Panc1 (cell line): ENCODE data around the gene CPNE4.

Experiments used
- CTCF ChIP-seq: fragments of 450-650 bp; IDR thresholded peaks from 2 replicates; pipeline ENCODE4 v1.5.1; 2017; ENCODE audit warnings: mild to moderate bottlenecking
- POLR2AphosphoS5 ChIP-seq: IDR thresholded peaks from 2 replicates; pipeline ENCODE4 v1.6.1; 2012; ENCODE audit warnings: mild to moderate bottlenecking, low read depth, low read length, moderate library complexity
- TCF7L2 ChIP-seq: IDR thresholded peaks from 2 replicates; pipeline ENCODE4 v1.6.1; 2011; ENCODE audit warnings: mild to moderate bottlenecking, low read depth, low read length, inconsistent platforms
- TF ChIP-seq, protein P1 (sequence below), 2 experiments: IDR thresholded peaks; 2 replicates each; pipeline ENCODE4 v1.6.1; 2011 to 2012; ENCODE audit warnings: low read depth in 2 of 2, control low read depth in 1 of 2, low read length in 1 of 2, mild to moderate bottlenecking in 1 of 2, moderate library complexity in 1 of 2; ENCODE audit not compliant: insufficient read depth in 1 of 2

DNA sequence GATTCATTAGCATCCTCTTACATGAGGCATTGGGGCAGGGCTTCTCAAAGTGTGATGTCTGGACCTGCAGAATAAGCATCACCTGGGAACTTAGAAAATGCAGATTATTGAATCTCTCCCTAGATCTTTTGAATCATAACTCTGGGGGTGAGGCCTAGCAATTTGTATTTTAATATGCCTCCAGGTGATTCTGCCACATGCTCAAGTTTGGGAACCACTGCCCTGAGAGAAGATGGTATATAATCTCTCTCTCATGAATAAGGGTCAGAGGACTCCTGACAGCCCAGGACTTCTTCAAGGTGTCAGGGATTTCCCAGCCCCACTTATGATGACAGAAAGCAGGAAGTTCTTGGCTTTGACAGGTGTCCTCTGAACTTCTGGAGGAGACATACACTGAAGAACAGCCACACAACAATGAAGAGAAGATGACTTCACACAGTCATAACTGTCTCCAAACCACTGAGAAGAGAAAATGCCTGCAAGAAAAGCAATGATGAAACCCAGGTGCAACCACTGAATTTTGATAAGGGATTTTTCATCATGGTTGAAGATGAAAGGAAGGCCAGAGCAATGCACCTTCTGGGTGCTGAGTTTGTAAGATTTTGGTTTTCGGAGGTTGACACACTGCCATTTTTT lies 320.1 kb downstream of the CPNE4 start:
- no peak for TF ChIP-seq CTCF
- TF ChIP-seq, protein P1, sequence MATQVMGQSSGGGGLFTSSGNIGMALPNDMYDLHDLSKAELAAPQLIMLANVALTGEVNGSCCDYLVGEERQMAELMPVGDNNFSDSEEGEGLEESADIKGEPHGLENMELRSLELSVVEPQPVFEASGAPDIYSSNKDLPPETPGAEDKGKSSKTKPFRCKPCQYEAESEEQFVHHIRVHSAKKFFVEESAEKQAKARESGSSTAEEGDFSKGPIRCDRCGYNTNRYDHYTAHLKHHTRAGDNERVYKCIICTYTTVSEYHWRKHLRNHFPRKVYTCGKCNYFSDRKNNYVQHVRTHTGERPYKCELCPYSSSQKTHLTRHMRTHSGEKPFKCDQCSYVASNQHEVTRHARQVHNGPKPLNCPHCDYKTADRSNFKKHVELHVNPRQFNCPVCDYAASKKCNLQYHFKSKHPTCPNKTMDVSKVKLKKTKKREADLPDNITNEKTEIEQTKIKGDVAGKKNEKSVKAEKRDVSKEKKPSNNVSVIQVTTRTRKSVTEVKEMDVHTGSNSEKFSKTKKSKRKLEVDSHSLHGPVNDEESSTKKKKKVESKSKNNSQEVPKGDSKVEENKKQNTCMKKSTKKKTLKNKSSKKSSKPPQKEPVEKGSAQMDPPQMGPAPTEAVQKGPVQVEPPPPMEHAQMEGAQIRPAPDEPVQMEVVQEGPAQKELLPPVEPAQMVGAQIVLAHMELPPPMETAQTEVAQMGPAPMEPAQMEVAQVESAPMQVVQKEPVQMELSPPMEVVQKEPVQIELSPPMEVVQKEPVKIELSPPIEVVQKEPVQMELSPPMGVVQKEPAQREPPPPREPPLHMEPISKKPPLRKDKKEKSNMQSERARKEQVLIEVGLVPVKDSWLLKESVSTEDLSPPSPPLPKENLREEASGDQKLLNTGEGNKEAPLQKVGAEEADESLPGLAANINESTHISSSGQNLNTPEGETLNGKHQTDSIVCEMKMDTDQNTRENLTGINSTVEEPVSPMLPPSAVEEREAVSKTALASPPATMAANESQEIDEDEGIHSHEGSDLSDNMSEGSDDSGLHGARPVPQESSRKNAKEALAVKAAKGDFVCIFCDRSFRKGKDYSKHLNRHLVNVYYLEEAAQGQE (IDR thresholded peaks at IDR 0.05; ENCODE audit: insufficient read depth in 1 of 2, low read depth in 2 of 2, low read length in 1 of 2): no peak
- no peak for TF ChIP-seq TCF7L2
- no peak for TF ChIP-seq POLR2AphosphoS5
